Upper lobe of left lung (tissue), 6 donors: ENCODE results near the gene SUPT3H. TPM values are rescaled to one million over a fixed set of nuclear protein-coding genes. Genes with fewer than 3 reads are reported as not detected.
A peak's percentile ranks its signal among the peaks of the same experiment; 100 is the strongest.

Experiments used
- ATAC-seq, 2 donors: fragments of 200-7000 bp; cut with Tn5 transposase; one replicate each; pipeline ENCODE4 v1.9.1; 2022; ENCODE audit warnings: mild to moderate bottlenecking in 2 of 2, moderate library complexity in 2 of 2; ENCODE audit not compliant: low FRiP score in 2 of 2
- DNase-seq, 2 donors: peaks; one replicate each; pipeline ENCODE4 v3.0.0-alpha.2; 2019 to 2020
- H3K27ac ChIP-seq, 4 donors: fragments of 200-600 bp; sonication (generic); one replicate each; pipeline ENCODE4 v1.5.1; 2016 to 2019
- H3K27me3 ChIP-seq, 4 donors: fragments of 200-600 bp; sonication (generic); one replicate each; pipeline ENCODE4 v1.5.1; 2017 to 2019
- H3K36me3 ChIP-seq, 4 donors: fragments of 200-600 bp; sonication (generic); one replicate each; pipeline ENCODE4 v1.5.1; 2016 to 2019
- H3K4me1 ChIP-seq, 4 donors: fragments of 200-600 bp; sonication (generic); one replicate each; pipeline ENCODE4 v1.5.1; 2018 to 2019
- H3K4me3 ChIP-seq, 4 donors: fragments of 200-600 bp; sonication (generic); one replicate each; pipeline ENCODE4 v1.5.1; 2017 to 2019; ENCODE audit warnings: mild to moderate bottlenecking in 2 of 4, moderate library complexity in 1 of 4
- H3K9me3 ChIP-seq, 4 donors: fragments of 200-600 bp; sonication (generic); one replicate each; pipeline ENCODE4 v1.5.1; 2018 to 2019
- CTCF ChIP-seq, 6 experiments: fragments of 450-650 bp in 4 of 6; fragments of 200-600 bp in 2 of 6; sonication (generic) in 2 of 6; IDR thresholded peaks; one replicate each; pipeline ENCODE4 v1.5.1; 2016 to 2019; ENCODE audit warnings: antibody characterized with exemption in 6 of 6
- EP300 ChIP-seq, 4 donors: sonication (generic); formaldehyde crosslinking; IDR thresholded peaks; one replicate each; pipeline ENCODE4 v1.5.1; 2017; ENCODE audit warnings: antibody characterized with exemption in 4 of 4, control low read depth in 2 of 4
- POLR2A ChIP-seq, 4 donors: fragments of 450-650 bp; IDR thresholded peaks; one replicate each; pipeline ENCODE4 v1.5.1; 2016 to 2017; ENCODE audit warnings: antibody characterized with exemption in 4 of 4, mild to moderate bottlenecking in 2 of 4
- POLR2AphosphoS5 ChIP-seq, 2 donors: sonication (generic); formaldehyde crosslinking; IDR thresholded peaks; one replicate each; pipeline ENCODE4 v1.5.1; 2017; ENCODE audit warnings: antibody characterized with exemption in 2 of 2
- WGBS, 2 donors: methylation state at CpG; one replicate each; pipeline ENCODE4 v1.1.5; 2017 to 2018; 5-methylcytosine and 5-hydroxymethylcytosine counted together
- total RNA-seq, 6 donors: library from RNA; depleted of rRNA in 4 of 6; stranded (reverse); fragments of >200 nt in 4 of 6; gene quantifications; one replicate each; pipeline versions ENCODE4 v1.1.0 to v1.2.1, GENCODE V29; 2016 to 2021
- donor health status: DM: no; HTN: no; CAD: no; lungs with moderate emphysema.
- donor health status: DM: no; HTN: yes; CAD: no; lungs with severe emphysema.

Gene SUPT3H
- total RNA-seq, 6 donors from 2014 or later: 6.4 to 45.1 (median 8.9) TPM

GRCh38 chr6:44972709-44973108 lies 405.0 kb downstream of the SUPT3H start:
- no peak for ATAC-seq
- 98 to 100% methylated on average over 3 of the region's 3 CpGs for WGBS, 2 donors
- H3K4me1 ChIP-seq: no peaks in the 10 kb centered on the region

GRCh38 chr6:44969446-44970185 lies 408.1 kb downstream of the SUPT3H start:
- Histone ChIP-seq H3K4me3 (no peak overlapping the region), H3K27me3 (no peaks in the 10 kb centered on the region), H3K36me3 (no peaks in the 10 kb centered on the region), H3K9me3 (peaks cover 0 to 5% (median 0%) of the 10 kb centered on the region in 4 donors), H3K4me1 (no peaks in the 10 kb centered on the region), H3K27ac (no peak overlapping the region)
- DNase-seq: no peak
- WGBS, 2 donors: 83 to 87% methylated on average over 4 of the region's 4 CpGs
- no peak for TF ChIP-seq CTCF (IDR thresholded peaks at IDR 0.05)
- TF ChIP-seq POLR2AphosphoS5 (IDR thresholded peaks at IDR 0.05): no peak
- ATAC-seq: no peak

More at GRCh38 chr6:44972709-44973108, 405.0 kb downstream of the SUPT3H start:
- Histone ChIP-seq H3K36me3 (no peaks in the 10 kb centered on the region), H3K4me3 (no peak overlapping the region), H3K9me3 (peaks cover 0 to 5% (median 0%) of the 10 kb centered on the region in 4 donors), H3K27ac (no peak overlapping the region), H3K27me3 (no peaks in the 10 kb centered on the region)
- TF ChIP-seq POLR2A (IDR thresholded peaks at IDR 0.05) (no peak), CTCF (IDR thresholded peaks at IDR 0.05) (no peak), POLR2AphosphoS5 (IDR thresholded peaks at IDR 0.05) (no peak), EP300 (IDR thresholded peaks at IDR 0.05) (no peak)
- no peak for DNase-seq

- H3K27ac ChIP-seq: no peak overlapping the region
- no peaks in the 10 kb centered on the region for H3K27me3 ChIP-seq
- H3K9me3 ChIP-seq: no peaks in the 10 kb centered on the region
- no peak for ATAC-seq
- WGBS, 2 donors: 97 to 100% methylated on average over 1 of the region's 1 CpG
- DNase-seq: no peak
- H3K4me1 ChIP-seq: no peaks in the 10 kb centered on the region
- H3K4me3 ChIP-seq: no peak overlapping the region
- no peak for TF ChIP-seq POLR2A (IDR thresholded peaks at IDR 0.05)
- no peak for TF ChIP-seq CTCF (IDR thresholded peaks at IDR 0.05)
- no peak for TF ChIP-seq POLR2AphosphoS5 (IDR thresholded peaks at IDR 0.05)
- H3K36me3 ChIP-seq: no peaks in the 10 kb centered on the region
Observed at GRCh38 chr6:44967481-44967880, 410.3 kb downstream of the SUPT3H start.

- DNase-seq: no peak
- no peak overlapping the region for H3K4me3 ChIP-seq
- WGBS, 2 donors: 67 to 71% methylated on average over 2 of the region's 2 CpGs
- no peaks in the 10 kb centered on the region for H3K9me3 ChIP-seq
- H3K27ac ChIP-seq: no peak overlapping the region
- no peaks in the 10 kb centered on the region for H3K27me3 ChIP-seq
- no peak for ATAC-seq
- TF ChIP-seq EP300 (IDR thresholded peaks at IDR 0.05) (peak in 1 of 4 donors; percentile 21), CTCF (IDR thresholded peaks at IDR 0.05) (no peak), POLR2AphosphoS5 (IDR thresholded peaks at IDR 0.05) (no peak)
- no peaks in the 10 kb centered on the region for H3K4me1 ChIP-seq
- H3K36me3 ChIP-seq: no peaks in the 10 kb centered on the region
Observed at GRCh38 chr6:44966449-44967092, 411.2 kb downstream of the SUPT3H start.
